HG03460 (cell line): ENCODE results near the gene CETN2.
"Not testable (repeated sequence)": the region's sequence is repeated elsewhere in the genome, so short reads cannot be mapped to it uniquely, and the experiment has no call there.

Experiments
- ATAC-seq: cut with Tn5 transposase; IDR thresholded peaks from one replicate; pipeline ENCODE4 v1.9.1; 2021; ENCODE audit not compliant: unreplicated experiment

The CETN2 gene

GRCh38 chrX:152830312-152831305 lies at the start of gene CETN2, which contains the start of gene NSDHL:
Gene CETN2 (minus strand): TSS chrX:152830757. CDS start chrX:152830710, 47 bp downstream.
Gene NSDHL (plus strand): TSS chrX:152831063. CDS start chrX:152846325, 15,262 bp downstream.
- peak; percentile 98 for ATAC-seq

GRCh38 chrX:152878976-152879755 lies 48.6 kb upstream of the CETN2 start:
- ATAC-seq: no peak

GRCh38 chrX:152876931-152877840 lies 46.6 kb upstream of the CETN2 start:
- ATAC-seq: no peak

DNA sequence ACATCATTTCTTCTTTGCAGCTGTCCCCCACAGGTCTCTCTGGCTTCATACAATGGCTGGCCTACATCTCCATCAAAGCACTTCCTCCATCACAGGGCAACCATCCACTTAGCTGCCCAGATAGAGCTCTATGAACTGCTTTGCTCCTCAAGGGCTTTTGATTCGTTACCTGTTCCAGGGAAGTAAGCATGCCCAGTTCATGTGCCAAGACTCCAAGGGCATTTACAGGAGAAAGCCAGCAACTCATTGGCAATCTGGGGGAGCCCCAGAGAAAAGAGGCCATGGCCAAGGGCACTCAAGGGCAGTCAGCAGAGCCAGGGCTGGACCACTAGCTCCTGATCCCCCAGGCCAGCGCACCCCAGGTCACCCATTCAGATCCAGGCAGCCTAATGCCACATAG lies 42.8 kb upstream of the CETN2 start:
- ATAC-seq: no peak

DNA sequence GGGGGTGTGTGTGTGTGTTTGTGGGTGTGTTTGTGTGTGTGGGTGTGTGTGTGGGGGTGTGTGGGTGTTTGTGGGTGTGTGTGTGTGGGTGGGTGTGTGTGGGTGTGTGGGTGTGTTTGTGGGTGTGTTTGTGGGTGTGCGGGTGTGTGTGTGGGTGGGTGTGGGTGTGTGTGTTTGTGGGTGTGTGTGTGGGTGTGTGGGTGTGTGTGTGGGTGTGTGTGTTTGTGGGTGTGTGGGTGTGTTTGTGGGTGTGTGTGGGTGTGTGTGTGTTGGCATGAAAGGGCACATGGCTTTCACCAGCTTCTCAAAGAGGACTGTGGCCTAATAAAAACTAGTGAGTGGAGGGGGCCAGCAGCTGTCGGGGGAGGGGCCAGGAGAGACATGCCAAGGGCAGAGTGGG lies 42.0 kb upstream of the CETN2 start:
- ATAC-seq: no peak

DNA sequence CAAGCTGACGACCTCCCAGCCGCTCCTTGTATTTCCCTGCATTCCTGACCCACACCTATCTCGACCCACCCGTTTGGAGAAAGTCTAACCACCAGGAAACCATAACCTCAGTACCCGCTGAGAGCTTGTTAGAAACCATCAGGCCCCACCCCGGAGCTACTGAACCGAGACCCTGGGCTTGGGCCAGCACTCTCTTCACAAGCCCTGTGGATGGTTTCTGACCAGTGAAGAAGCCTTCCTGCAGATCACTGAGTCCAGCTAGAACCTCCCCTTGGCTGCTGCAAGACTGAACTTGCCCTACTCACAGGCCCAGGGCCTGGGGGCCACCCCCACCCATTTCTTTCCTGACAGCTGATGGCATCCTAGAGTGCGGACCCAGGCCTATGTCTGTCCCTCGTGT lies 40.7 kb upstream of the CETN2 start:
- ATAC-seq: no peak

GRCh38 chrX:152869972-152870371 lies 39.4 kb upstream of the CETN2 start:
- no peak for ATAC-seq

DNA sequence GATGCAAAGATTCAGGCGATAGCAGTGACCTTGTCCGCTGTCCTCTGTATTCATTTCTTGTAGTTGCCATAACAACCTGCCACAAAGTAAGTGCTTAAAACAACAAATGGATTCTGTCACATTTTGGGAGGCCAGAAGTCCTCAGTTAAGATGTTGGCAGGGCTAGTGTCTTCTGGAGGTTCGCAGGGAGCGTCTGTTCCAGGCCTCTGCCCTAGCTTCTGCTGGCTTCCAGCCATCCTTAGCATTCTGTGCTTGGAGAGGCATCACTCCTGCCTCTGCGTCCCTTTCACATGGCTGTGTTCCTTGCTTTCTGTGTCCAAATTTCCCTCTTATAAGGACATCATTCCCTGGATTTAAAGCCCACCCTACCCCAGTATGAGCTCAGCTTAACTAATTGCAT lies 35.8 kb upstream of the CETN2 start:
- ATAC-seq: no peak

- ATAC-seq: no peak
These were observed 34.8 kb upstream of the CETN2 start for GRCh38 chrX:152865232-152865920.

GRCh38 chrX:152861826-152862225 lies 31.3 kb upstream of the CETN2 start:
- no peak for ATAC-seq

- ATAC-seq: no peak
These were observed 30.6 kb upstream of the CETN2 start for GRCh38 chrX:152861116-152861515.

DNA sequence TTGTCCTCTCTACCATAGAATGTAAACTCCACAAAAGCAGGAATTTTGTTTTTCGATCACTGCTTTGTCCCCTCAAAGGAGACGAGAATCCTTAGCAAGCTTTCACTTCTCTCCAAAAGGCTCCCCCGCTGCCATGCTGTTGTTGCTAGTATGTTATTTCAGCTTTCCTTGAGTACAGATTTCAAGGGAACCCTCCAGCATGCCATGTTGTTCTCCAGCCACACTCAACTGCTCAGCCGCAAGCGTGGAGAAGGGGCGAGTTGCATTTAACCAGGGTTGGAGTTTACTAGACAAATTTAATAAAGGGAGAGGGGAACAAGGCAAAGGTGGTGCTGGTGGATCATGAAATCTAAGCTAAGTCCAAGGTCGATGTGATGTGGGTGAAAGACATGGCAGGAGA lies 23.4 kb upstream of the CETN2 start:
- ATAC-seq: no peak

- no peak for ATAC-seq
These were observed 19.9 kb upstream of the CETN2 start for GRCh38 chrX:152850465-152850864.

DNA sequence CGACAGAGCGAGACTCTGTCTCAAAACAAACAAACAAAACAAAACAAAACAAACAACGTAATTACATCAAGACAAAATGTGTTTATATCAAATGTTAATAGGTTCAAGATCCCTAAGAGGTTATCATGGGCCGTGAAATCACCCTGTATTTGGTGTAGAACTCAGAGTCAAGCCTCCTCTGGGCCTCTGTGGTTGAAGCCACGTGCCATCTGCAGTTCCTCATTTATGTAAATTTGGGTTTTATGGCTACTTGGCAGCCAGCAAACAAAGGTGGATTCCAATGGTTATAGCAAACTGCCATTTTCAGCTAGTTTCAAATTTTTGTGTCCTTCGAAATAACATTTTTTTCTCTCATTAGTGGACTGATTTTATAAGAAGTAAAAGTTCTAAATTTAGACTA lies 16.7 kb upstream of the CETN2 start:
- ATAC-seq: no peak

- no peak for ATAC-seq
These were observed 15.2 kb upstream of the CETN2 start for GRCh38 chrX:152845618-152846240.

DNA sequence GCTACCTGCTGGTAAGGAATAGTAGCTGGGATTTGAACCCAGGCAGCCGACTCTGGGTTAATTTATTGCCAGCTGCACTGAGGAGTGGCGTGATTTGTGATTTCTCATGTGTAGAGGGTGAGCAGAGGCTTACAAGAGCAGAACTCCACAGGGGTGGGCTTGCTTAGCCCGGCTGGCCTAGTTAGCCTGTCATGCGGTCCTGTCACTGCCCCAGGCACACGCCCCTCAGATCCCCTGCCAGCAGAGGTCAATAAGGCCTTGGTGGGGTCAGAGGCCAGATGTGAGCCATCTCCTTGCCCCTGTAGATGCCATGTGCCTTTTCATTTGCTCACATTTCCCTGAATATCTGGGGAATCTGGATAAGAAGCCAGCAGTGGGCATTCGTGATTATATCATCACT lies 13.7 kb upstream of the CETN2 start:
- ATAC-seq: no peak

DNA sequence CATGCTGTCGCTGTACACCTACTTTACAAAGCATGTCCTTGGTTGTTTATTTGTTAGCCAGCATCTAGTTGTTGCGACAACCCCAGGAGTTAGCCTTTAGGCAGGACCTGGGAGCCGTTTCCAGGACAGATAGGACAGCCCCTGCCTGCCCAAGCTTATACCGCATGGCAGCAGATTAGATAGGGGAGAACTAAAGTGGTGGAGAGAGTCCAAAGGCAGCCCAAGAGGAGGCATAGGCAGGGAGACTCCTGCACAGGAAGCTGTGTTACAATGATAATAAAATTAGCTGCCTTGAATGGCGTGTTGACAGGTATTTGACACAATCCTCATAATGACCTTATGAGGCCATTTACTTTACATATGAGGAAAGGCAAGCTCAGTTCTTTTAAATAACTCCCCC lies 13.3 kb upstream of the CETN2 start:
- ATAC-seq: no peak

GRCh38 chrX:152842772-152843338 lies 12.3 kb upstream of the CETN2 start:
- no peak for ATAC-seq

GRCh38 chrX:152835470-152835869 lies 4.9 kb upstream of the CETN2 start:
- ATAC-seq: not testable (repeated sequence)
